BJ (cell line): ENCODE measurements around the gene AVEN. TPM values are rescaled to one million over a fixed set of nuclear protein-coding genes. Genes with fewer than 3 reads are reported as not detected.

Experiments used
- CTCF ChIA-PET: fragments of 350-600 bp; formaldehyde crosslinking; extraction: SDS; loops from one replicate; lab custom pipeline; 2021; ENCODE audit warnings: antibody characterized with exemption, inconsistent platforms; lab: Yijun Ruan, JAX
- POLR2A ChIA-PET: fragments of 300-600 bp; sonication (Branson Sonifier 250); formaldehyde crosslinking; extraction: SDS; loops from one replicate; lab custom pipeline; 2021; ENCODE audit warnings: antibody characterized with exemption; lab: Charles Lee
- DNase-seq: peaks from one replicate; pipeline ENCODE4 v3.0.0-alpha.2; 2011; ENCODE audit warnings: low read depth
- H3K27me3 ChIP-seq: 2 replicates; pipeline ENCODE4 v1.6.0; 2011; ENCODE audit warnings: low read length; ENCODE audit not compliant: control insufficient read depth, insufficient read depth
- H3K36me3 ChIP-seq: 2 replicates; pipeline ENCODE4 v1.5.1; 2011; ENCODE audit warnings: low read length; ENCODE audit not compliant: control insufficient read depth, insufficient read depth
- H3K4me3 ChIP-seq: 2 replicates; pipeline ENCODE4 v1.5.1; 2011; ENCODE audit warnings: low read depth, mild to moderate bottlenecking, control low read depth, low read length
- CTCF ChIP-seq: IDR thresholded peaks from 2 replicates; pipeline ENCODE4 v1.5.1; 2011; ENCODE audit warnings: low read depth, mild to moderate bottlenecking, control low read depth, inconsistent platforms, low read length, moderate library complexity; ENCODE audit not compliant: insufficient read depth
- polyA plus RNA-seq: library from polyadenylated mRNA; depleted of rRNA; stranded (reverse); fragments of >200 nt; gene quantifications from 2 replicates; pipeline ENCODE4 v1.2.3, GENCODE V29; 2011

Gene AVEN
- polyA plus RNA-seq, 1 experiment = 17.6 TPM

GRCh38 chr15:34078900-34079299 is 39.9 kb upstream of the AVEN start:
- Histone ChIP-seq H3K4me3 (no peak overlapping the region), H3K27me3 (no peaks in the 10 kb centered on the region), H3K36me3 (no peaks in the 10 kb centered on the region)
- no peak for DNase-seq
- ChIA-PET POLR2A (no interaction called here), CTCF (interaction anchor here (1.3 kb wide), 1 partner anchor 9 kb away, joined by 3 read pairs; no protein-coding TSS in a partner anchor)
- TF ChIP-seq CTCF = no peak

- Histone ChIP-seq H3K4me3 (no peak overlapping the region), H3K27me3 (no peaks in the 10 kb centered on the region), H3K36me3 (no peaks in the 10 kb centered on the region)
- TF ChIP-seq CTCF = no peak
- CTCF ChIA-PET = interaction anchor here (1.6 to 1.7 kb wide), 3 partner anchors 13 to 33 kb away, joined by 4 to 7 read pairs (median 5); no protein-coding TSS in a partner anchor
- POLR2A ChIA-PET = interaction anchor here (0.6 kb wide), 1 partner anchor 19 kb away, joined by 3 read pairs; no protein-coding TSS in a partner anchor
- DNase-seq = no peak
Measured at GRCh38 chr15:34076785-34077184, 37.8 kb upstream of the AVEN start.

GRCh38 chr15:34070003-34070402 is 31.0 kb upstream of the AVEN start:
- ChIA-PET POLR2A (no interaction called here), CTCF (no interaction called here)
- no peaks in the 10 kb centered on the region for H3K36me3 ChIP-seq
- TF ChIP-seq CTCF = no peak
- no peak for DNase-seq
- H3K27me3 ChIP-seq = no peaks in the 10 kb centered on the region
- H3K4me3 ChIP-seq = no peak overlapping the region

- no peak for TF ChIP-seq CTCF
- Histone ChIP-seq H3K27me3 (no peaks in the 10 kb centered on the region), H3K4me3 (no peak overlapping the region), H3K36me3 (no peaks in the 10 kb centered on the region)
- ChIA-PET CTCF (interaction anchor here (1.0 kb wide), 1 partner anchor 144 kb away, joined by 5 read pairs; the partner anchor contains the start of gene KATNBL1), POLR2A (no interaction called here)
- no peak for DNase-seq
Measured at GRCh38 chr15:34065941-34066340, 26.9 kb upstream of the AVEN start.

- CTCF ChIA-PET = interaction anchor here (1.2 kb wide), 1 partner anchor 522 kb away, joined by 3 read pairs; no protein-coding TSS in a partner anchor
- Histone ChIP-seq H3K4me3 (no peak overlapping the region), H3K36me3 (no peaks in the 10 kb centered on the region), H3K27me3 (no peaks in the 10 kb centered on the region)
- POLR2A ChIA-PET = no interaction called here
- DNase-seq = no peak
- no peak for TF ChIP-seq CTCF
Measured at GRCh38 chr15:34065261-34065660, 26.3 kb upstream of the AVEN start.
